Astrocyte (in vitro differentiated cells and primary cell): ENCODE results near the gene STIM1. TPM values are rescaled to one million over a fixed set of nuclear protein-coding genes. Genes with fewer than 3 reads are reported as not detected.

Source experiments
- DNase-seq: peaks from one replicate; pipeline ENCODE4 v3.0.0-alpha.2; 2010; ENCODE audit warnings: low read depth
- FAIRE-seq: peaks from 2 replicates; lab custom pipeline; 2011; peaks lifted over from hg19 to GRCh38; lab: Jason Lieb, UNC
- H2AFZ ChIP-seq: 2 replicates; pipeline ENCODE4 v1.6.0; 2012; ENCODE audit warnings: low read depth, low read length, inconsistent platforms
- H3K27ac ChIP-seq: 2 replicates; pipeline ENCODE4 v1.5.1; 2011; ENCODE audit warnings: low read depth, low read length, inconsistent platforms
- H3K27me3 ChIP-seq: 2 replicates; pipeline ENCODE4 v1.6.0; 2011; ENCODE audit warnings: low read length, inconsistent platforms; ENCODE audit not compliant: insufficient read depth
- H3K36me3 ChIP-seq: 2 replicates; pipeline ENCODE4 v1.5.1; 2011; ENCODE audit warnings: low read length, inconsistent platforms; ENCODE audit not compliant: insufficient read depth
- H3K4me1 ChIP-seq: 2 replicates; pipeline ENCODE4 v1.5.1; 2011; ENCODE audit warnings: low read length, inconsistent platforms; ENCODE audit not compliant: insufficient read depth
- H3K4me2 ChIP-seq: 2 replicates; pipeline ENCODE4 v1.6.0; 2012; ENCODE audit warnings: low read length, inconsistent platforms
- H3K4me3 ChIP-seq: 2 replicates; pipeline ENCODE4 v1.5.1; 2011; ENCODE audit warnings: low read depth, mild to moderate bottlenecking, low read length, inconsistent platforms; ENCODE audit not compliant: insufficient read depth
- H3K79me2 ChIP-seq: 2 replicates; pipeline ENCODE4 v1.6.0; 2012; ENCODE audit warnings: mild to moderate bottlenecking, low read length, inconsistent platforms; ENCODE audit not compliant: insufficient read depth
- H3K9ac ChIP-seq: 2 replicates; pipeline ENCODE4 v1.6.0; 2012; ENCODE audit warnings: mild to moderate bottlenecking, low read length, inconsistent platforms
- H3K9me3 ChIP-seq: 2 replicates; pipeline ENCODE4 v1.5.1; 2012; ENCODE audit warnings: low read depth, mild to moderate bottlenecking, low read length, inconsistent platforms; ENCODE audit not compliant: insufficient read depth
- H4K20me1 ChIP-seq: 2 replicates; pipeline ENCODE4 v1.6.0; 2012; ENCODE audit warnings: low read length, inconsistent platforms; ENCODE audit not compliant: insufficient read depth
- H3K27ac Mint-ChIP-seq: one replicate; pipeline ENCODE4 v1.8.0; 2021; ENCODE audit warnings: mild to moderate bottlenecking, mixed read lengths; ENCODE audit not compliant: unreplicated experiment
- H3K27me3 Mint-ChIP-seq: one replicate; pipeline ENCODE4 v1.8.0; 2021; ENCODE audit warnings: low read depth, mixed read lengths; ENCODE audit not compliant: unreplicated experiment
- H3K36me3 Mint-ChIP-seq: one replicate; pipeline ENCODE4 v1.8.0; 2021; ENCODE audit warnings: low read depth, mixed read lengths; ENCODE audit not compliant: unreplicated experiment
- H3K4me1 Mint-ChIP-seq: one replicate; pipeline ENCODE4 v1.8.0; 2021; ENCODE audit warnings: low read depth, mixed read lengths; ENCODE audit not compliant: unreplicated experiment
- H3K4me3 Mint-ChIP-seq: one replicate; pipeline ENCODE4 v1.8.0; 2021; ENCODE audit warnings: mild to moderate bottlenecking, moderate library complexity, mixed read lengths; ENCODE audit not compliant: unreplicated experiment
- H3K9me3 Mint-ChIP-seq: one replicate; pipeline ENCODE4 v1.8.0; 2021; ENCODE audit warnings: mild to moderate bottlenecking, mixed read lengths; ENCODE audit not compliant: unreplicated experiment
- CTCF ChIP-seq: IDR thresholded peaks from 2 replicates; pipeline ENCODE4 v1.5.1; 2011; ENCODE audit warnings: low read depth, mild to moderate bottlenecking, inconsistent platforms, low read length, moderate library complexity; ENCODE audit not compliant: insufficient read depth
- EZH2 ChIP-seq: IDR thresholded peaks from 2 replicates; pipeline ENCODE4 v1.6.1; 2012; ENCODE audit warnings: mild to moderate bottlenecking, low read length, inconsistent platforms; ENCODE audit not compliant: insufficient read depth
- total RNA-seq: library from RNA; stranded (reverse); gene quantifications from 2 replicates; pipeline ENCODE4 v1.2.1, GENCODE V29; 2021

STIM1 gene
- total RNA-seq, 1 donor from 2014 or later: 42.9 TPM

GRCh38 chr11:3936517-3936916 lies 81.1 kb downstream of the STIM1 start:
- H3K27ac Mint-ChIP-seq: no peak overlapping the region
- H3K27me3 Mint-ChIP-seq: no peaks in the 10 kb centered on the region
- no peaks in the 10 kb centered on the region for H3K9me3 ChIP-seq
- H3K4me1 ChIP-seq: peaks cover 18% of the 10 kb centered on the region
- FAIRE-seq (no peak), DNase-seq (no peak)
- TF ChIP-seq CTCF (no peak), EZH2 (no peak)
- H3K27me3 ChIP-seq: no peaks in the 10 kb centered on the region
- H3K4me2 ChIP-seq: no peak overlapping the region
- peaks cover 27% of the 10 kb centered on the region for H3K4me1 Mint-ChIP-seq
- no peaks in the 10 kb centered on the region for H4K20me1 ChIP-seq
- peaks cover 7% of the 10 kb centered on the region for H3K36me3 Mint-ChIP-seq
- H3K9ac ChIP-seq: no peak overlapping the region
- H3K4me3 ChIP-seq: no peak overlapping the region
- H3K27ac ChIP-seq: no peak overlapping the region
- no peak overlapping the region for H3K4me3 Mint-ChIP-seq
- H3K9me3 Mint-ChIP-seq: no peaks in the 10 kb centered on the region
- H3K36me3 ChIP-seq: no peaks in the 10 kb centered on the region
- H2AFZ ChIP-seq: no peak overlapping the region
- H3K79me2 ChIP-seq: no peaks in the 10 kb centered on the region

GRCh38 chr11:3939211-3939610 lies 83.7 kb downstream of the STIM1 start:
- no peak overlapping the region for H2AFZ ChIP-seq
- peak overlapping the region; percentile 74 for H3K27ac ChIP-seq
- Mint-ChIP-seq H3K27ac (peak overlapping the region; percentile 99), H3K4me3 (peak overlapping the region; percentile 59), H3K9me3 (peaks cover 1% of the 10 kb centered on the region), H3K27me3 (no peaks in the 10 kb centered on the region), H3K36me3 (peaks cover 2% of the 10 kb centered on the region), H3K4me1 (peaks cover 28% of the 10 kb centered on the region)
- DNase-seq (peak; percentile 96), FAIRE-seq (peak; percentile 76)
- H3K9ac ChIP-seq: peak overlapping the region; percentile 37
- no peak overlapping the region for H3K4me3 ChIP-seq
- no peaks in the 10 kb centered on the region for H3K27me3 ChIP-seq
- TF ChIP-seq EZH2 (no peak), CTCF (no peak)
- H3K4me2 ChIP-seq: peak overlapping the region; percentile 77
- no peaks in the 10 kb centered on the region for H3K79me2 ChIP-seq
- H3K36me3 ChIP-seq: no peaks in the 10 kb centered on the region
- peaks cover 18% of the 10 kb centered on the region for H3K4me1 ChIP-seq
- no peaks in the 10 kb centered on the region for H4K20me1 ChIP-seq
- no peaks in the 10 kb centered on the region for H3K9me3 ChIP-seq

- peak overlapping the region; percentile 74 for H3K27ac ChIP-seq
- peaks cover 18% of the 10 kb centered on the region for H3K4me1 ChIP-seq
- H4K20me1 ChIP-seq: no peaks in the 10 kb centered on the region
- no peak overlapping the region for H2AFZ ChIP-seq
- no peak overlapping the region for H3K4me3 ChIP-seq
- peak overlapping the region; percentile 37 for H3K9ac ChIP-seq
- peak; percentile 86 for DNase-seq
- Mint-ChIP-seq H3K4me1 (peaks cover 27% of the 10 kb centered on the region), H3K36me3 (peaks cover 4% of the 10 kb centered on the region), H3K27me3 (no peaks in the 10 kb centered on the region), H3K27ac (peak overlapping the region; percentile 99), H3K9me3 (peaks cover 3% of the 10 kb centered on the region), H3K4me3 (peak overlapping the region; percentile 59)
- no peaks in the 10 kb centered on the region for H3K27me3 ChIP-seq
- TF ChIP-seq EZH2 (no peak), CTCF (no peak)
- FAIRE-seq: peak; percentile 41
- no peaks in the 10 kb centered on the region for H3K36me3 ChIP-seq
- H3K79me2 ChIP-seq: no peaks in the 10 kb centered on the region
- H3K9me3 ChIP-seq: no peaks in the 10 kb centered on the region
- peak overlapping the region; percentile 77 for H3K4me2 ChIP-seq
Observed at GRCh38 chr11:3939651-3940190, 84.3 kb downstream of the STIM1 start.
